ENCODE results near the gene SRM.

DNA sequence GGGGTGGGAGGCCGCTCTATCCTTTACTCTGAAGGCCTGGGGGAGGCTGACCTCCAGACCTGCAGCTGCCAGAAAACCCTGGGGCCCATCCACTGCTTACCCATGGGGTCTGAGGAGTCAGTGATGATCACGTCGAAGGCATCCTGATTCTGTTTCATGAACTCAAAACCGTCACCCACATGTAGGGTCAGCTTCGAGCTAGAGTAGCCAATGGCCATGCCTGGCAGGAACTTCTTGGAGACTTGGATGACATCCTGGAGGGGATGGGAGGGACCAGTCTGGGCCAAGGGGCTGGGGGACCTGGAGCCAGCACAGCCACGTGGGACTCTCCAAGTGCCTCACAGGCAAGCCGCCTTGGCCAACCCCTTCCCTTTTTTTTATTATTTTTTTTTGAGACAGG lies 3.3 kb downstream of the SRM start:
- TF ChIP-seq CTCF (IDR thresholded peaks at IDR 0.05; ENCODE audit: low read depth, low read length) = no peak
- TF ChIP-seq MAX (IDR thresholded peaks at IDR 0.05; ENCODE audit: low read depth, low read length) = no peak
- TF ChIP-seq POLR2A (IDR thresholded peaks at IDR 0.05; ENCODE audit: extremely low read depth, insufficient read length) = no peak
